Large intestine (tissue), 3 donors: Measurements from ENCODE around the gene ALG11. TPM values are rescaled to one million over a fixed set of nuclear protein-coding genes. Genes with fewer than 3 reads are reported as not detected.

ENCODE experiments used
- DNase-seq, 2 donors: peaks; one replicate each; pipeline versions ENCODE4 v3.0.0 to v3.0.0-alpha.2; 2013
- H3K27ac ChIP-seq: one replicate; pipeline ENCODE4 v1.5.1; 2013; ENCODE audit warnings: low read length
- H3K27me3 ChIP-seq: 2 replicates; pipeline ENCODE4 v1.6.1; 2013; ENCODE audit warnings: low read length; ENCODE audit not compliant: control insufficient read depth, insufficient read depth
- H3K36me3 ChIP-seq: 2 replicates; pipeline ENCODE4 v1.6.1; 2013; ENCODE audit warnings: low read length; ENCODE audit not compliant: control insufficient read depth, insufficient read depth
- H3K4me1 ChIP-seq: one replicate; pipeline ENCODE4 v1.6.1; 2013; ENCODE audit warnings: low read length; ENCODE audit not compliant: control insufficient read depth, insufficient read depth
- H3K4me3 ChIP-seq: one replicate; pipeline ENCODE4 v1.5.1; 2013; ENCODE audit warnings: low read length
- H3K9me3 ChIP-seq: one replicate; pipeline ENCODE4 v1.6.1; 2013; ENCODE audit warnings: mild to moderate bottlenecking, low read depth, low read length, moderate library complexity; ENCODE audit not compliant: control insufficient read depth
- WGBS: methylation state at CpG from one replicate; pipeline ENCODE4 v1.1.5; 2013; ENCODE audit warnings: low lambda C conversion rate; ENCODE audit not compliant: insufficient coverage; 5-methylcytosine and 5-hydroxymethylcytosine counted together
- polyA plus RNA-seq: library from polyadenylated mRNA; unstranded; fragments of 120-200 nt; gene quantifications from one replicate; pipeline ENCODE4 v1.2.1, GENCODE V29; 2013

Gene ALG11
- polyA plus RNA-seq, 1 donor: 27.1 TPM

DNA sequence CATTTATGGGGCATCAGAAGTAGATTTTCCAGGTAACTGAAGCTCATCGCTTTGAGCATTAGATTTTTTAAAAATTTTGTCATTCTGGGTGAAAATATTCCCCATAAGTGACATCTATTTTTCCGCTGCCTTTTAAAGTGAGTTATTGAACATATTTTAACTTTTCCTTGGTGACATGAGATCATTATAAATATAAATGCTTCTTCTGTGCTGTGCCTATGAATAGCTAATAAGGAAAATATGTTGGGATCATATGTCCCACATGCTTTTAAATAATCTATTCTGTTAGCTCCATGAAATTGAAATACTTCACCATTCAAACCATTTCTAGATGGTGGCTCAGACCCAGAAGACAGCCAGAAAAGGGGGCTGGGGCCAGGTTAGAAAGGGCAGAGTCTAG is 15.0 kb upstream of the ALG11 start:
- WGBS: no CpG with 5 or more reads among the region's 2 CpGs
- Histone ChIP-seq H3K4me3 (no peak overlapping the region), H3K27me3 (no peaks in the 10 kb centered on the region), H3K9me3 (no peaks in the 10 kb centered on the region), H3K36me3 (no peaks in the 10 kb centered on the region), H3K4me1 (peaks cover 46% of the 10 kb centered on the region), H3K27ac (peak overlapping the region; percentile 69)
- DNase-seq: no peak

GRCh38 chr13:51997641-51998330 is 14.4 kb upstream of the ALG11 start:
- Histone ChIP-seq H3K27me3 (no peaks in the 10 kb centered on the region), H3K9me3 (no peaks in the 10 kb centered on the region), H3K4me3 (no peak overlapping the region), H3K4me1 (peaks cover 46% of the 10 kb centered on the region), H3K27ac (peak overlapping the region; percentile 69), H3K36me3 (no peaks in the 10 kb centered on the region)
- peak; percentile 67 to 87 for DNase-seq
- WGBS: 17% methylated on average over 2 of the region's 8 CpGs

DNA sequence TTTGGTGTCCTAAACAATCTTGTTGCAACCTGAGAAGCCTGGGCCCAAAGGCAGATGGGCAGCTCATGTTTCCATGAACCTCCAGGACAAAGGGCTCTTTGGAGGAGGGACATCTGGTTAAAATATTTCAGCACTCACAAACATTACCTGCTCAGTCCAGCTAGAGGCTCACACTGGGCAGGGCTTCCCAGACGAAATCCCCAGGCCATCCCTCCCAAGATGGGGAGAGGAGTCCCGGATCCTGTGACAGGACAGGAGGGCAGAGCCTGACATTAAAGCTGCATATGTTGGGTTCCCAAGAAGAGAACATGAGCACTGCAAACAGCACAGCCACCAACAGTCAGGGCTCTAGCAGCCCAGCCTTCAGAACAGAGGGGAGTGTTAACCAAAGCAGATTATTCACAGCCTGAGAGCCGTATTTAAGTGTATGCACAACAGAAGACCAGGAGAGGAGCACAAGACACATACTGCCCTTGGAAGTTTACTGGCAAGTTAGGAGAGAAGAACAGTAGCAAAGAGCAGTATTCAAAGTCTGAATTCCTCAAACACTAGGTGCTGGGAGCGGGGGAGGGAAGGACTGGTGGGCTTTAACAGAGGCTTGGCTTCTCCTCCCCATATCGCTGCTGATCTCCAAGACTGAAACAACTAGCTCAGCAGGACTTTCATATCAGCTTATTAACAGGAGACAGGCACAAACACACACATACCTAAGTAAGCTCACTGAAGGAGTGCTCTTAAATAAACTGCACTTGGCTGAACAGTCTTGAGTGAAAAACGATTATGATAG is 13.3 kb upstream of the ALG11 start:
- DNase-seq: peak in 1 of 2 donors; percentile 55
- 20% methylated on average over 1 of the region's 6 CpGs for WGBS
- Histone ChIP-seq H3K4me3 (no peak overlapping the region), H3K9me3 (no peaks in the 10 kb centered on the region), H3K4me1 (peaks cover 49% of the 10 kb centered on the region), H3K27me3 (no peaks in the 10 kb centered on the region), H3K36me3 (no peaks in the 10 kb centered on the region), H3K27ac (peak overlapping the region; percentile 66)

DNA sequence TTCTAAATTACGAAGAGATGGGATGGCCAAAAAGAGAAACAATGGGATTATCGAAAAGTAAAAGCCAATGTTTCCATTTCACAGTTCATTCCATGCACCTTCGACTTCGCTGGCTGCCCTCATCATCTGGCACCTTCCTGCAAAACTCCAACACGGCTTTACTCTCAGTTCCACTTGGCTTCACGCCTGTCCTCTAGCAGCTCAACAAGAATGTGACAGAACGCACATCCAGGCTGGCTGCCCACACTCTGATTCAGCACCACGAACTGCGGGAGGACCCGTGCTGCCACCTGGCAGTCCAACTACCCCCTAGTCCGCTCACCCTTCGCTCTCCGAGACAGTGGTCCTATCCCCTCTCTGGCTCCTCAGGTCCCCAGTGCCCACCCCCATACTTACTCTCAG is 12.7 kb upstream of the ALG11 start:
- Histone ChIP-seq H3K9me3 (no peaks in the 10 kb centered on the region), H3K36me3 (no peaks in the 10 kb centered on the region), H3K27ac (peak overlapping the region; percentile 66), H3K4me3 (no peak overlapping the region), H3K4me1 (peaks cover 55% of the 10 kb centered on the region), H3K27me3 (no peaks in the 10 kb centered on the region)
- no peak for DNase-seq
- WGBS: 29% methylated on average over 1 of the region's 13 CpGs

DNA sequence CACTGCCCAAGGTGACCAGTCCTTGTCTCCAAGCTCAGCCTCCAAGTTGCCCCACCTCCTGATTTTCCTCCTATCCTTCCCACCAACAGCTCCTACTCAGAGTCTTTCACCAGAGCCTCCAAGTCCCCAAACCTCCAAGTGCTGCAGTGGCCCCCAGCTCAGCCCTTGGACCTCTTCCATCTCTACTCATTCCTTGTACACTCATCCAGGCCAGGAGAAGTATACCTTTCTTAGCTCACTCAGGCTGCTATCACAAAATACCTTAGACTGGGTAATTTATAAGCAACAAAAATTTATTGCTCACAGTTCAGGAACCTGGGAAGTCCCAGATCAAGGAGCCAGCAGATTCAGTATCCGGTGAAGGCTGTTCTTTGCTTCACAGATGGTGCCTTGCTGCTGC is 12.3 kb upstream of the ALG11 start:
- no peak overlapping the region for H3K4me3 ChIP-seq
- H3K9me3 ChIP-seq: no peaks in the 10 kb centered on the region
- H3K4me1 ChIP-seq: peaks cover 59% of the 10 kb centered on the region
- WGBS: no CpG with 5 or more reads among the region's 1 CpG
- no peaks in the 10 kb centered on the region for H3K36me3 ChIP-seq
- H3K27ac ChIP-seq: peak overlapping the region; percentile 66
- DNase-seq: peak in 1 of 2 donors; percentile 54
- H3K27me3 ChIP-seq: no peaks in the 10 kb centered on the region

- H3K4me1 ChIP-seq: peaks cover 57% of the 10 kb centered on the region
- H3K9me3 ChIP-seq: no peaks in the 10 kb centered on the region
- WGBS: 80% methylated on average over 2 of the region's 3 CpGs
- no peak overlapping the region for H3K27ac ChIP-seq
- no peak overlapping the region for H3K4me3 ChIP-seq
- no peak for DNase-seq
- no peaks in the 10 kb centered on the region for H3K36me3 ChIP-seq
- no peaks in the 10 kb centered on the region for H3K27me3 ChIP-seq
These were observed 11.0 kb upstream of the ALG11 start for GRCh38 chr13:52001120-52001731.

- peaks cover 53% of the 10 kb centered on the region for H3K4me1 ChIP-seq
- no peaks in the 10 kb centered on the region for H3K9me3 ChIP-seq
- H3K27me3 ChIP-seq: no peaks in the 10 kb centered on the region
- DNase-seq: no peak
- no CpG with 5 or more reads among the region's 4 CpGs for whole genome bisulfite sequencing
- H3K27ac ChIP-seq: no peak overlapping the region
- no peaks in the 10 kb centered on the region for H3K36me3 ChIP-seq
- H3K4me3 ChIP-seq: no peak overlapping the region
These were observed 9.8 kb upstream of the ALG11 start for GRCh38 chr13:52002361-52002760.

GRCh38 chr13:52003541-52003940 is 8.7 kb upstream of the ALG11 start:
- H3K4me3 ChIP-seq: no peak overlapping the region
- peak in 1 of 2 donors; percentile 74 for DNase-seq
- no peaks in the 10 kb centered on the region for H3K36me3 ChIP-seq
- H3K9me3 ChIP-seq: no peaks in the 10 kb centered on the region
- H3K27me3 ChIP-seq: no peaks in the 10 kb centered on the region
- H3K4me1 ChIP-seq: peaks cover 46% of the 10 kb centered on the region
- H3K27ac ChIP-seq: peak overlapping the region; percentile 17
- WGBS: no CpG with 5 or more reads among the region's 4 CpGs

DNA sequence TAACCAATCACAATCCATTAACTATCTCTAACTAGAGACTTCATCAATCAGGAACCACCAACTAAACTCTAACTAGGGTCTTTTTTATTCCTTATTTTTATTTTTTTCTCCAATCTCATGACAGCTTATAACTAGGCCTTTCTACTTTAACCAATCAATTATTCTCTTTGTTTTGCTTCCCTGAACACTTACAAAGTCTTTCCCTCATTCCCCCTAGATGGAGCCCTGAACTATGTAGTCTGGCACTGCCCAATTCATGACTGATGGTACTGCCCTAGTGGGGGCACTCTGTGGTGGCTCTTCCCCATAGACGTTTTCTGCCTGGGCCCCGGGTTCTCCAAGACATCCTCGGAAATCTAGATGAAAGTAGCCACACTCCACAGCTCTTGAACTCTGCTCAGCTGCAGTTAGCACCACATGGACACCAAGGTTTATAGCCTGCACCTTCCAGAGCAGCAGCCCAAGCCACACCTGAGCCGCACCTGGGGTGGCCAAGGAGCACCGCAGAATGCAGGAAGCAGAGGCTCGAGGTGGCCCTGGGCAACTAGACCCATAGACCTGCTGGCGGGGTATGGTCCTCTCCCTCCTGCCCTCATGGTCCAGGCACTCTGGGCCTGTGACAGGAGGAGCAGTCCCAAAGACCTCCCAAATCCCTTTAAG is 7.6 kb upstream of the ALG11 start:
- peaks cover 35% of the 10 kb centered on the region for H3K4me1 ChIP-seq
- H3K4me3 ChIP-seq: no peak overlapping the region
- H3K9me3 ChIP-seq: no peaks in the 10 kb centered on the region
- no peaks in the 10 kb centered on the region for H3K27me3 ChIP-seq
- H3K36me3 ChIP-seq: no peaks in the 10 kb centered on the region
- DNase-seq: peak in 1 of 2 donors; percentile 65
- peak overlapping the region; percentile 44 for H3K27ac ChIP-seq
- no CpG with 5 or more reads among the region's 7 CpGs for WGBS

DNA sequence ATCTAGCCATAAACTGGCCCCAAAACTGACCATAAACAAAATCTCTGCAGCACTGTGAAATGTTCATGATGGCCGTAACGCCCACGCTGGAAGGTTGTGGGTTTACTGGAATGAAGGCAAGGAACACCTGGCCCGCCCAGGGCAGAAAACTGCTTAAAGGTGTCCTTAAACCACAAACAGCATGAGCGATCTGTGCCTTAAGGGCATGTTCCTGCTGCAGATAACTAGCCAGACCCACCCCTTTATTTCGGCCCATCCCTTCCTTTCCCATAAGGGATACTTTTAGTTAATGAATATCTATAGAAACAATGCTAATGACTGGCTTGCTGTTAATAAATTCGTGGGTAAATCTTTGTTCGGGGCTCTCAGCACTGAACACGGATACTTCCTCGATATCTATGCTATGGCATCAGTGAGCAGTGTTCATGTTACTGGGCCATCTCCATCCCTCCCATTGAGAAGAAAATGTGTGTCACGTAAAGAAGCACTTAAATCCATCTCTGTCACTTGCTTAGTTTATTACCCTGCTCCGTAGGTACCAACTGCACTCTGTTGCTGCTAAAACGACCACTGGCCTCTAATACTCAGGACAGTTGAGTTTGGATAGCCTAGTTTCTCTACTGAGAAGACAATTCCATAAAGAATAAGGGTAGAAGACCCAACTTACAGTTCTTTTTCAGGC is 6.2 kb upstream of the ALG11 start:
- Histone ChIP-seq H3K27ac (peak overlapping the region; percentile 73), H3K9me3 (no peaks in the 10 kb centered on the region), H3K4me1 (peaks cover 29% of the 10 kb centered on the region), H3K4me3 (peak overlapping the region; percentile 8), H3K27me3 (no peaks in the 10 kb centered on the region), H3K36me3 (no peaks in the 10 kb centered on the region)
- WGBS: 89% methylated on average over 3 of the region's 13 CpGs
- peak in 1 of 2 donors; percentile 73 for DNase-seq
